Thoracic aorta (tissue), 2 donors: ENCODE measurements around the gene CFAP107. TPM values are rescaled to one million over a fixed set of nuclear protein-coding genes. Genes with fewer than 3 reads are reported as not detected.

ENCODE experiments used
- ATAC-seq: fragments of 150-250 bp; one replicate; pipeline ENCODE4 v1.8.0; 2017; ENCODE audit warnings: low read depth; ENCODE audit not compliant: insufficient number of reproducible peaks, low FRiP score
- DNase-seq: peaks from one replicate; pipeline ENCODE4 v3.0.0-alpha.2; 2020; ENCODE audit warnings: low spot score
- H3K27ac ChIP-seq, 2 donors: fragments of 200-600 bp; sonication (generic); 1 replicate in 1 of 2; 2 replicates in 1 of 2; pipeline ENCODE4 v1.5.1; 2016; ENCODE audit warnings: mild to moderate bottlenecking in 2 of 2, moderate library complexity in 2 of 2
- H3K27me3 ChIP-seq: fragments of 200-600 bp; sonication (generic); replicated peaks from 2 replicates; pipeline ENCODE4 v1.6.0; 2016; ENCODE audit warnings: mild to moderate bottlenecking; ENCODE audit not compliant: insufficient read depth
- H3K36me3 ChIP-seq: fragments of 200-600 bp; sonication (generic); one replicate; pipeline ENCODE4 v1.5.1; 2016
- H3K4me1 ChIP-seq, 2 donors: fragments of 200-600 bp; sonication (generic); 1 replicate in 1 of 2; 2 replicates in 1 of 2; pipeline versions ENCODE4 v1.5.1 to v1.6.0; 2016; ENCODE audit warnings: low read depth in 2 of 2, mild to moderate bottlenecking in 1 of 2; ENCODE audit not compliant: control insufficient read depth in 1 of 2
- H3K4me3 ChIP-seq: fragments of 200-600 bp; sonication (generic); 2 replicates; pipeline ENCODE4 v1.5.1; 2016; ENCODE audit warnings: mild to moderate bottlenecking
- H3K9me3 ChIP-seq: fragments of 200-600 bp; sonication (generic); 2 replicates; pipeline ENCODE4 v1.5.1; 2016
- total RNA-seq, 2 donors: library from RNA; depleted of rRNA; stranded (reverse); fragments of >200 nt; gene quantifications; one replicate each; pipeline versions ENCODE4 v1.1.0 to v1.2.3, GENCODE V29; 2016
- TF ChIP-seq, protein P1 (sequence below): fragments of 200-600 bp; sonication (generic); IDR thresholded peaks from one replicate; pipeline ENCODE4 v1.5.1; 2019; ENCODE audit warnings: antibody characterized with exemption

CFAP107 gene, protein sequence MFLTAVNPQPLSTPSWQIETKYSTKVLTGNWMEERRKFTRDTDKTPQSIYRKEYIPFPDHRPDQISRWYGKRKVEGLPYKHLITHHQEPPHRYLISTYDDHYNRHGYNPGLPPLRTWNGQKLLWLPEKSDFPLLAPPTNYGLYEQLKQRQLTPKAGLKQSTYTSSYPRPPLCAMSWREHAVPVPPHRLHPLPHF
- not detected for total RNA-seq

DNA sequence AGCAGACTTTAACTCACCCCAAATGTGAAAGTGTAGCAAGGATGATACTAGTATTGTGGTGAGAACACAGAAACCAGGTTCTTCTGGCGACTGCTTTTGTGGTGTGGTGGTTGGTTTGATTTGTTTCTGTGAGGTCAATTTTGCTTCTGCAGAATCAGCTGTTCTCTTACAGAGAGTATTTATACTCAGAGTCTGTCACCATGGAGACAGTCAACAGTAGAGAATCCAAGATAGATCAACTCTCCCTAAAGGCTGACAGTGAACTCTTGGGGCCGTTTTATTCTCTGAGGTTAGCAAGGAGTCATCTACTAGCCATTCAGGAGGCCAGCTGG is at the start of gene CFAP107:
Gene CFAP107, plus strand, starts transcription at position 209 of the 332 bp plus-strand sequence. CDS start 231 bp downstream, outside the sequence.
- Histone ChIP-seq H3K27ac (no peak within 1 kb of the TSS), H3K36me3 (no peaks in the 10 kb centered on the region), H3K4me3 (no peak within 1 kb of the TSS), H3K4me1 (no peaks in the 10 kb centered on the region), H3K9me3 (peaks cover 23% of the 10 kb centered on the region), H3K27me3 (no peaks in the 10 kb centered on the region)
- TF ChIP-seq, protein P1, sequence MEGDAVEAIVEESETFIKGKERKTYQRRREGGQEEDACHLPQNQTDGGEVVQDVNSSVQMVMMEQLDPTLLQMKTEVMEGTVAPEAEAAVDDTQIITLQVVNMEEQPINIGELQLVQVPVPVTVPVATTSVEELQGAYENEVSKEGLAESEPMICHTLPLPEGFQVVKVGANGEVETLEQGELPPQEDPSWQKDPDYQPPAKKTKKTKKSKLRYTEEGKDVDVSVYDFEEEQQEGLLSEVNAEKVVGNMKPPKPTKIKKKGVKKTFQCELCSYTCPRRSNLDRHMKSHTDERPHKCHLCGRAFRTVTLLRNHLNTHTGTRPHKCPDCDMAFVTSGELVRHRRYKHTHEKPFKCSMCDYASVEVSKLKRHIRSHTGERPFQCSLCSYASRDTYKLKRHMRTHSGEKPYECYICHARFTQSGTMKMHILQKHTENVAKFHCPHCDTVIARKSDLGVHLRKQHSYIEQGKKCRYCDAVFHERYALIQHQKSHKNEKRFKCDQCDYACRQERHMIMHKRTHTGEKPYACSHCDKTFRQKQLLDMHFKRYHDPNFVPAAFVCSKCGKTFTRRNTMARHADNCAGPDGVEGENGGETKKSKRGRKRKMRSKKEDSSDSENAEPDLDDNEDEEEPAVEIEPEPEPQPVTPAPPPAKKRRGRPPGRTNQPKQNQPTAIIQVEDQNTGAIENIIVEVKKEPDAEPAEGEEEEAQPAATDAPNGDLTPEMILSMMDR: no peak
- DNase-seq (no peak), ATAC-seq (no peak)

DNA sequence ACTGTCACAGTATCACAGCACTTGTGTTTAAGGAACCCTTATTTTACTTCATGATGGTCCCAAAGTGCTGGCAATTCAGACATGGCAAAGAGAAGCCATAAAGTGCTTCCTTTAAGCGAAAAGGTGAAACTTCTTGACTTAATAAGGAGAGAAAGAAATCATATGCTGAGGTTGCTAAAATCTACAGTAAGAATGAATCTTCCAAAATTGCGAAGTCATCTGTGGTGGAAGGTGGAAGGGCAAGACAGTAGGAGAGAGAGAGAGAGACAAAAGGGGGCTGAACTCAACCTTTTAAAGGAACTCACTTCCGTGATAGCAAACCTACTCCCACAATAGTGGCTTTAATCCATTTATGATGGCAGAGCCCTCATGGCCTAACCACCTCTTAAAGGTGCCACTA is 49.3 kb upstream of the CFAP107 start:
- TF ChIP-seq, protein P1: no peak
- Histone ChIP-seq H3K9me3 (peaks cover 4% of the 10 kb centered on the region), H3K4me1 (no peaks in the 10 kb centered on the region), H3K36me3 (no peaks in the 10 kb centered on the region), H3K4me3 (no peak overlapping the region), H3K27me3 (no peaks in the 10 kb centered on the region), H3K27ac (no peak overlapping the region)
- ATAC-seq (no peak), DNase-seq (no peak)

DNA sequence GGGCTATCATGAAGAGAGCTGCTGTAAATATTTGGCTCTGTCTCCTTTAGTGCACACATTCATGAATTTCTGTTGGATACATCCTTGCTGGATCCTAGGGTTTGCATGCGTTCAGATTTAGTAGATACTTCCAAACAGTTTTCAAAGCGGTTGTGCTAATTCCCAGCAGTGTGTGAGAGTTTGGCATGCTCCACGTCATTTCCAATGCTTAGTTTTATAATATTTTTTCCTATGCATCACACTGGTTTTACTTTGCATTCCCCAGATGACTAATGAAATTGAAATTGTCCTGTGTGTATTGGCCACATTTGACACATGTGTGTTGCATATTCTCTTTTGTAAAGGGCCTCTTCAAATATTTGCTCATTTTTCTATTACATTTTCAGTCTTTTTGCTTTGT is 48.6 kb upstream of the CFAP107 start:
- DNase-seq (no peak), ATAC-seq (no peak)
- H3K4me1 ChIP-seq: no peaks in the 10 kb centered on the region
- no peaks in the 10 kb centered on the region for H3K27me3 ChIP-seq
- H3K36me3 ChIP-seq: no peaks in the 10 kb centered on the region
- peaks cover 4% of the 10 kb centered on the region for H3K9me3 ChIP-seq
- H3K27ac ChIP-seq: no peak overlapping the region
- H3K4me3 ChIP-seq: no peak overlapping the region
- TF ChIP-seq, protein P1: no peak

DNA sequence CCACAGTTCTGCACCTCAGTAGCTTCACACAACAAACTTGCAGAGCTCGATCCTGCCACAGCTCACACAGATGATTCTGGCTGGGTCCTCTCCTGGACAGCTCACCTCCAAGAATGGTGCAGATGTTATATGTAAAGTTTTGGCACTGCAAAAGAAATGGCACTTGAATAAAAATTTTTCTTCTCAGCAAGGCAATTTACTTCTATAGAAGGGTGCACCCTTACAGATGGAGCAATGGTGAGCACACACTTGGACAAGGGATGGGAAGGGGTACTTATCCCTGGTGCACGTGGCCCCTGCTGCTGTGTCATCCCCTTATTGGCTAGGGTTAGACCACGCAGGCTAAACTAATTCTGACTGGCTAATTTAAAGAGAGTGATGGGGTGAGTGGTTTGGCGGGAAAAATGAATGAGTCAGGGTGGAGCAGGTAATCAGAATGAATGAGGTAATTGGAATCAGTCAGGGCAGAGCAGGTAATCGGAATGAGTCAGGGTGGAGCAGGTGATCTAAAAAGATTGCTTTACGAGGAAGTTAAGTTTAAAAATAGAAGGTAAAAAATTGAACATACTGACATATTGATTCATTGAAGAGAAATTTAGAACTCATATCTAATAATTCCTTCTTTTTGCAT is 42.1 kb upstream of the CFAP107 start:
- no peaks in the 10 kb centered on the region for H3K36me3 ChIP-seq
- H3K4me3 ChIP-seq: no peak overlapping the region
- DNase-seq (no peak), ATAC-seq (no peak)
- TF ChIP-seq, protein P1: no peak
- H3K9me3 ChIP-seq: peaks cover 18% of the 10 kb centered on the region
- no peaks in the 10 kb centered on the region for H3K4me1 ChIP-seq
- no peaks in the 10 kb centered on the region for H3K27me3 ChIP-seq
- H3K27ac ChIP-seq: no peak overlapping the region

DNA sequence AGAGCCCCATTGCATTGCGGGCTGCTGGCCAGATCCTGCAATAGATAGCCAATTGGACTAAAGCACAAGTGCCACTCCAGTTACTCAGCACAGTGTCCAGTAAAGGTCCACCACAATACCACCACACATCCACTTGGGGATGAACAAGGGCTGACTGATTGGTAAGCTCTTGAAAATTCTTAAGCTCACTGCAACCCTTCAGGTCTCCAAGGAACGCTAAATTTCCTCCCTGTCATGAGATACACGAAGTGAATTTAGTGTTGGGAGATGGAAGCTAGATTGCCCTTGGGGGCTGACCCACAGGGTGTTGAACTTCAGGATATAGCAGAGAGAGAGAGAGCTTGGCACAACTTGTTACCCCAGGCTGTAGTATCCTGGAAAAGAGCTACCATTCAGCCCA is 39.9 kb upstream of the CFAP107 start:
- TF ChIP-seq, protein P1: no peak
- Histone ChIP-seq H3K27me3 (no peaks in the 10 kb centered on the region), H3K27ac (no peak overlapping the region), H3K4me3 (no peak overlapping the region), H3K9me3 (peaks cover 16% of the 10 kb centered on the region), H3K4me1 (no peaks in the 10 kb centered on the region), H3K36me3 (no peaks in the 10 kb centered on the region)
- ATAC-seq (no peak), DNase-seq (no peak)
